Upper lobe of left lung (tissue), 4 donors: Measurements from ENCODE around the gene IL1RAPL1.

Experiments
- EP300 ChIP-seq, 4 donors: sonication (generic); formaldehyde crosslinking; IDR thresholded peaks; one replicate each; pipeline ENCODE4 v1.5.1; 2017; ENCODE audit warnings: antibody characterized with exemption in 4 of 4, control low read depth in 2 of 4
- POLR2A ChIP-seq, 4 donors: fragments of 450-650 bp; IDR thresholded peaks; one replicate each; pipeline ENCODE4 v1.5.1; 2016 to 2017; ENCODE audit warnings: antibody characterized with exemption in 4 of 4, mild to moderate bottlenecking in 2 of 4
- POLR2AphosphoS5 ChIP-seq, 2 donors: sonication (generic); formaldehyde crosslinking; IDR thresholded peaks; one replicate each; pipeline ENCODE4 v1.5.1; 2017; ENCODE audit warnings: antibody characterized with exemption in 2 of 2
- TF ChIP-seq, protein P1 (sequence below), 6 experiments: fragments of 450-650 bp in 4 of 6; fragments of 200-600 bp in 2 of 6; sonication (generic) in 2 of 6; IDR thresholded peaks; one replicate each; pipeline ENCODE4 v1.5.1; 2016 to 2019; ENCODE audit warnings: antibody characterized with exemption in 6 of 6

GRCh38 chrX:29762006-29762405, 1174.8 kb downstream of the IL1RAPL1 start:
- no peak for TF ChIP-seq POLR2A (IDR thresholded peaks at IDR 0.05)
- TF ChIP-seq, protein P1, sequence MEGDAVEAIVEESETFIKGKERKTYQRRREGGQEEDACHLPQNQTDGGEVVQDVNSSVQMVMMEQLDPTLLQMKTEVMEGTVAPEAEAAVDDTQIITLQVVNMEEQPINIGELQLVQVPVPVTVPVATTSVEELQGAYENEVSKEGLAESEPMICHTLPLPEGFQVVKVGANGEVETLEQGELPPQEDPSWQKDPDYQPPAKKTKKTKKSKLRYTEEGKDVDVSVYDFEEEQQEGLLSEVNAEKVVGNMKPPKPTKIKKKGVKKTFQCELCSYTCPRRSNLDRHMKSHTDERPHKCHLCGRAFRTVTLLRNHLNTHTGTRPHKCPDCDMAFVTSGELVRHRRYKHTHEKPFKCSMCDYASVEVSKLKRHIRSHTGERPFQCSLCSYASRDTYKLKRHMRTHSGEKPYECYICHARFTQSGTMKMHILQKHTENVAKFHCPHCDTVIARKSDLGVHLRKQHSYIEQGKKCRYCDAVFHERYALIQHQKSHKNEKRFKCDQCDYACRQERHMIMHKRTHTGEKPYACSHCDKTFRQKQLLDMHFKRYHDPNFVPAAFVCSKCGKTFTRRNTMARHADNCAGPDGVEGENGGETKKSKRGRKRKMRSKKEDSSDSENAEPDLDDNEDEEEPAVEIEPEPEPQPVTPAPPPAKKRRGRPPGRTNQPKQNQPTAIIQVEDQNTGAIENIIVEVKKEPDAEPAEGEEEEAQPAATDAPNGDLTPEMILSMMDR (IDR thresholded peaks at IDR 0.05): no peak
- TF ChIP-seq POLR2AphosphoS5 (IDR thresholded peaks at IDR 0.05): no peak
- TF ChIP-seq EP300 (IDR thresholded peaks at IDR 0.05): no peak
